Stimulated activated CD4-positive, alpha-beta T cell treated with anti-CD3 and anti-CD28 coated beads, Interleukin-12 subunit alpha, Interleukin-12 subunit beta, amount 100 ng/mL, for 4 hours (primary cell): ENCODE measurements around the gene TSPAN5.

Source experiments
- DNase-seq: peaks from one replicate; pipeline ENCODE4 v3.0.0-alpha.2; 2020

Gene TSPAN5

GRCh38 chr4:98641906-98642668 lies 16.3 kb downstream of the TSPAN5 start:
- DNase-seq: no peak

GRCh38 chr4:98641376-98641775 lies 17.0 kb downstream of the TSPAN5 start:
- DNase-seq: no peak

- DNase-seq: no peak
These were observed 18.9 kb downstream of the TSPAN5 start for GRCh38 chr4:98639523-98639922.

- DNase-seq: no peak
These were observed 19.3 kb downstream of the TSPAN5 start for GRCh38 chr4:98639108-98639507.

GRCh38 chr4:98638661-98639060 lies 19.8 kb downstream of the TSPAN5 start:
- no peak for DNase-seq

- no peak for DNase-seq
These were observed 24.4 kb downstream of the TSPAN5 start for GRCh38 chr4:98634061-98634460.

- DNase-seq: no peak
These were observed 25.3 kb downstream of the TSPAN5 start for GRCh38 chr4:98633159-98633558.

GRCh38 chr4:98632258-98632657 lies 26.2 kb downstream of the TSPAN5 start:
- no peak for DNase-seq

- no peak for DNase-seq
These were observed 26.9 kb downstream of the TSPAN5 start for GRCh38 chr4:98631506-98631905.

GRCh38 chr4:98630737-98631454 lies 27.5 kb downstream of the TSPAN5 start:
- DNase-seq: no peak

- DNase-seq: no peak
These were observed 30.7 kb downstream of the TSPAN5 start for GRCh38 chr4:98627531-98628257.

GRCh38 chr4:98626350-98626749 lies 32.1 kb downstream of the TSPAN5 start:
- no peak for DNase-seq

GRCh38 chr4:98625920-98626319 lies 32.5 kb downstream of the TSPAN5 start:
- no peak for DNase-seq

GRCh38 chr4:98625399-98625798 lies 33.0 kb downstream of the TSPAN5 start:
- DNase-seq: no peak

GRCh38 chr4:98624642-98625041 lies 33.8 kb downstream of the TSPAN5 start:
- no peak for DNase-seq

GRCh38 chr4:98624144-98624543 lies 34.3 kb downstream of the TSPAN5 start:
- no peak for DNase-seq

GRCh38 chr4:98623126-98623802 lies 35.1 kb downstream of the TSPAN5 start:
- no peak for DNase-seq

GRCh38 chr4:98620087-98620784 lies 38.2 kb downstream of the TSPAN5 start:
- DNase-seq: no peak

- no peak for DNase-seq
These were observed 39.2 kb downstream of the TSPAN5 start for GRCh38 chr4:98619180-98619579.

- no peak for DNase-seq
These were observed 39.7 kb downstream of the TSPAN5 start for GRCh38 chr4:98618680-98619079.

GRCh38 chr4:98617358-98618047 lies 40.9 kb downstream of the TSPAN5 start:
- DNase-seq: no peak

GRCh38 chr4:98615991-98616390 lies 42.4 kb downstream of the TSPAN5 start:
- DNase-seq: no peak
